Measurements from ENCODE around the gene SH2D1A. TPM values are rescaled to one million over a fixed set of nuclear protein-coding genes. Genes with fewer than 3 reads are reported as not detected.

SH2D1A gene
- total and polyA plus RNA-seq, 2 donors (not counting 1 experiment from before 2014, with no cell fraction given): 0.08 TPM; not detected in 1

GRCh38 chrX:124307253-124307907 is 39.0 kb upstream of the SH2D1A start:
- Histone ChIP-seq H3K9ac (ENCODE audit: insufficient read depth, low read length) (no peak overlapping the region), H3K27me3 (ENCODE audit: control insufficient read depth, insufficient read depth, low read length) (no peaks in the 10 kb centered on the region), H3K4me2 (ENCODE audit: extremely low read depth, insufficient read depth, low read length) (no peak overlapping the region), H3K27ac (ENCODE audit: insufficient read depth, low read length) (no peak overlapping the region), H3K4me1 (ENCODE audit: control insufficient read depth, extremely low read depth, insufficient read depth, low read length) (no peaks in the 10 kb centered on the region), H3K36me3 (ENCODE audit: control insufficient read depth, insufficient read depth, low read length) (no peaks in the 10 kb centered on the region), H2AFZ (ENCODE audit: low read length) (no peak overlapping the region), H3K9me3 (ENCODE audit: control insufficient read depth, insufficient read depth, low read depth, low read length) (no peaks in the 10 kb centered on the region), H3K4me3 (replicated peaks in 1 of 4; ENCODE audit: control extremely low read depth in 1 of 4, insufficient read depth in 1 of 4, low read depth in 3 of 4, low read length in 4 of 4) (no peak overlapping the region), H3K79me2 (ENCODE audit: control insufficient read depth, insufficient read depth, low read length) (no peaks in the 10 kb centered on the region), H4K20me1 (ENCODE audit: control insufficient read depth, extremely low read depth, insufficient read depth, low read length) (no peaks in the 10 kb centered on the region)
- no peak for DNase-seq (ENCODE audit: low read depth in 2 of 2)
- TF ChIP-seq, protein P1, sequence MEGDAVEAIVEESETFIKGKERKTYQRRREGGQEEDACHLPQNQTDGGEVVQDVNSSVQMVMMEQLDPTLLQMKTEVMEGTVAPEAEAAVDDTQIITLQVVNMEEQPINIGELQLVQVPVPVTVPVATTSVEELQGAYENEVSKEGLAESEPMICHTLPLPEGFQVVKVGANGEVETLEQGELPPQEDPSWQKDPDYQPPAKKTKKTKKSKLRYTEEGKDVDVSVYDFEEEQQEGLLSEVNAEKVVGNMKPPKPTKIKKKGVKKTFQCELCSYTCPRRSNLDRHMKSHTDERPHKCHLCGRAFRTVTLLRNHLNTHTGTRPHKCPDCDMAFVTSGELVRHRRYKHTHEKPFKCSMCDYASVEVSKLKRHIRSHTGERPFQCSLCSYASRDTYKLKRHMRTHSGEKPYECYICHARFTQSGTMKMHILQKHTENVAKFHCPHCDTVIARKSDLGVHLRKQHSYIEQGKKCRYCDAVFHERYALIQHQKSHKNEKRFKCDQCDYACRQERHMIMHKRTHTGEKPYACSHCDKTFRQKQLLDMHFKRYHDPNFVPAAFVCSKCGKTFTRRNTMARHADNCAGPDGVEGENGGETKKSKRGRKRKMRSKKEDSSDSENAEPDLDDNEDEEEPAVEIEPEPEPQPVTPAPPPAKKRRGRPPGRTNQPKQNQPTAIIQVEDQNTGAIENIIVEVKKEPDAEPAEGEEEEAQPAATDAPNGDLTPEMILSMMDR (conservative IDR thresholded peaks at IDR 0.05 in 1 of 2, IDR thresholded peaks at IDR 0.05 in 1 of 2; ENCODE audit: low read depth in 1 of 2, low read length in 2 of 2): no peak
- no peak for TF ChIP-seq EZH2 (IDR thresholded peaks at IDR 0.05; ENCODE audit: low read length, missing control alignments)

DNA sequence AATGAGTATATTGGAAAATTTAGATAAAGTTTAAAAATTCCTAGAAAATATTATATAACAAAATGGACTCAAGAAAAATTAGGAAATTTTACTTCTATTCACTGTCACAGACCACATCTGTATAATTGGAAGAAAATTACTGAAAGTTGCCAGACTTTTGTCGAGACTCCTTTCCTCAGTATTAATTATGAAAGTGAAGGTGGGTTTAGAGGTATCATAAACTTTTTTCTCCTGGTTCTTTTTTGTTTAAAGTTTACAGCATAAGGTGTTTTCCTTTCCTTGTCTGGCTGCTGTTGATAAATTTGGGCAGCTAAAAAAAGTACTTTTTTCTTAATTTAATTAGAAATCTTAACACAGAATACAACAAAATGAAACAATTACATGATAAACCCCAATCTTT is 20.6 kb upstream of the SH2D1A start:
- Histone ChIP-seq H3K79me2 (ENCODE audit: control insufficient read depth, insufficient read depth, low read length) (no peaks in the 10 kb centered on the region), H3K4me2 (ENCODE audit: extremely low read depth, insufficient read depth, low read length) (no peak overlapping the region), H3K9ac (ENCODE audit: insufficient read depth, low read length) (no peak overlapping the region), H3K27me3 (ENCODE audit: control insufficient read depth, insufficient read depth, low read length) (no peaks in the 10 kb centered on the region), H2AFZ (ENCODE audit: low read length) (no peak overlapping the region), H4K20me1 (ENCODE audit: control insufficient read depth, extremely low read depth, insufficient read depth, low read length) (no peaks in the 10 kb centered on the region), H3K36me3 (ENCODE audit: control insufficient read depth, insufficient read depth, low read length) (no peaks in the 10 kb centered on the region), H3K4me3 (replicated peaks in 1 of 4; ENCODE audit: control extremely low read depth in 1 of 4, insufficient read depth in 1 of 4, low read depth in 3 of 4, low read length in 4 of 4) (no peak overlapping the region), H3K27ac (ENCODE audit: insufficient read depth, low read length) (no peak overlapping the region), H3K9me3 (ENCODE audit: control insufficient read depth, insufficient read depth, low read depth, low read length) (no peaks in the 10 kb centered on the region), H3K4me1 (ENCODE audit: control insufficient read depth, extremely low read depth, insufficient read depth, low read length) (no peaks in the 10 kb centered on the region)
- DNase-seq (ENCODE audit: low read depth in 2 of 2): no peak
- TF ChIP-seq, protein P1 (conservative IDR thresholded peaks at IDR 0.05 in 1 of 2, IDR thresholded peaks at IDR 0.05 in 1 of 2; ENCODE audit: low read depth in 1 of 2, low read length in 2 of 2): no peak
- no peak for TF ChIP-seq EZH2 (IDR thresholded peaks at IDR 0.05; ENCODE audit: low read length, missing control alignments)

DNA sequence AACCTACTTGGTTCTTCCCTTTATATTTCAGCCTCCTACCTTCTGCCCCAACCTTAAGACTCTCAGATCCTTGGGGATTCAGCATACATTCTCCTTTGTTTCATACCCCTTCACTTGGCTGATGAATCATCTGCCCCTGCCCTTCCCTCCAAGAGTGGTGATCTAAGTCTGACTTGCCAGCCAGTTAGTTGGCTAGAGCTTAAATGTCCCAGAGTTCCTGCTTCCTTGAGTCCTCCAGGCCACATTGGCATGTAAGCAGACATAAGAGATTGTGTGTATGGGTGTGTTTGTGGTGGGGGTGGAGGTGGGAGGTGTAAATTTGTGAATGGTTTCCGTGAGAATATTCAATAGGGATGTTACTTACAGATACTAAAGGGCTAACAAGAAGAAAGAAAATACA is 17.6 kb upstream of the SH2D1A start:
- no peak overlapping the region for H3K9ac ChIP-seq (ENCODE audit: insufficient read depth, low read length)
- H2AFZ ChIP-seq (ENCODE audit: low read length): no peak overlapping the region
- no peaks in the 10 kb centered on the region for H3K9me3 ChIP-seq (ENCODE audit: control insufficient read depth, insufficient read depth, low read depth, low read length)
- H3K4me2 ChIP-seq (ENCODE audit: extremely low read depth, insufficient read depth, low read length): no peak overlapping the region
- no peaks in the 10 kb centered on the region for H3K27me3 ChIP-seq (ENCODE audit: control insufficient read depth, insufficient read depth, low read length)
- H3K36me3 ChIP-seq (ENCODE audit: control insufficient read depth, insufficient read depth, low read length): no peaks in the 10 kb centered on the region
- TF ChIP-seq EZH2 (IDR thresholded peaks at IDR 0.05; ENCODE audit: low read length, missing control alignments): no peak
- TF ChIP-seq, protein P1 (conservative IDR thresholded peaks at IDR 0.05 in 1 of 2, IDR thresholded peaks at IDR 0.05 in 1 of 2; ENCODE audit: low read depth in 1 of 2, low read length in 2 of 2): no peak
- H4K20me1 ChIP-seq (ENCODE audit: control insufficient read depth, extremely low read depth, insufficient read depth, low read length): no peaks in the 10 kb centered on the region
- H3K79me2 ChIP-seq (ENCODE audit: control insufficient read depth, insufficient read depth, low read length): no peaks in the 10 kb centered on the region
- H3K4me3 ChIP-seq (replicated peaks in 1 of 4; ENCODE audit: control extremely low read depth in 1 of 4, insufficient read depth in 1 of 4, low read depth in 3 of 4, low read length in 4 of 4): no peak overlapping the region
- peak in 1 of 2 donors; percentile 16 for DNase-seq (ENCODE audit: low read depth in 2 of 2)
- H3K4me1 ChIP-seq (ENCODE audit: control insufficient read depth, extremely low read depth, insufficient read depth, low read length): no peaks in the 10 kb centered on the region
- no peak overlapping the region for H3K27ac ChIP-seq (ENCODE audit: insufficient read depth, low read length)
